HL-60/S4 treated with phorbol 12-myristate 13-acetate at 8.2 ng/mL for 4 days and 3 days (cell line): ENCODE measurements around the gene XAF1.
"Not testable (repeated sequence)": the region's sequence is repeated elsewhere in the genome, so short reads cannot be mapped to it uniquely, and the experiment has no call there.

Experiments used
- in situ Hi-C: fragments of 300-500 bp; cut with MboI; formaldehyde crosslinking; loops from 2 replicates; pipeline ENCODE4 v1.15.0; 2022; ENCODE audit warnings: low sequenced_read_pairs

Gene XAF1

DNA sequence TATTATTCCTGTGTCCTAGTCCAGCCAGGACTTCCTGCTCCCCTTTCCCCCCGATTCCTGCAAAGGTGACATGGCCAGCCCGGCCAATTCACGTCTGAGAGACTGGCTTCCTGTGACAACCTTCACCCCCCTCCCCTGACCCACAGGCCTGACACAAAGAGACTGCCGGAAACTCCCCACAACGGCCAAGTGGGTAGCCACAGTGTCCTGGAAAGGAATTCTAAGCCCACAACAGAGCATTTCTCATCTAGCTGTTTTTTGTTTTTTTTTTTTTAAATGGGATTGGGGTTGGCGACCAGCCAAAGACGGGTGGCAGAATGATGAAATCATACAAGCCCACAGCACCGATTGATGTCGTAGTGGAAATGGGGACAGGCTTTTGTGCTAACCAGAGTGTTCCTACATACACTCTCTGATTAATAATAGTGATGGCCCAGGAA is 2.8 kb upstream of the XAF1 start:
- in situ Hi-C loops, result no loop called here

DNA sequence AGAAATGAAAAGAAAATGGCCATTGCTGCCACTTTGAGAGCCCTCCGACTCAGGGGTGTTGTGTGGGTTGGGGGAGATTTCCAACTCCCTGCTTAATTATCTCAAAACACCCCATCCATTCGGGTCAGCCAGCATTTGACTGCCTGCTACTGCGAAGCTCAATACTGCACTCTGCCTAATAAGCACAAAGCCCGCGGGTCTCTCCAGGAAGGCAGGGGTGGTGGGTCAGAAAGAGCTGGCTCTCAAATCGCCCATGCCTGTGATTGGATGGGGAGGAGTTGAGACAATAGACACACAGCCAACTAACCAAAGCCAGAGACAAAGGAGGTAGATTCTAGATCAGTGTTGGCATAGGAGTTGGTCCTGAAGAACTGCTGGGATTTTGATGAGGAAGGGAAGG is 2.3 kb upstream of the XAF1 start:
- in situ Hi-C loops, result no loop called here

DNA sequence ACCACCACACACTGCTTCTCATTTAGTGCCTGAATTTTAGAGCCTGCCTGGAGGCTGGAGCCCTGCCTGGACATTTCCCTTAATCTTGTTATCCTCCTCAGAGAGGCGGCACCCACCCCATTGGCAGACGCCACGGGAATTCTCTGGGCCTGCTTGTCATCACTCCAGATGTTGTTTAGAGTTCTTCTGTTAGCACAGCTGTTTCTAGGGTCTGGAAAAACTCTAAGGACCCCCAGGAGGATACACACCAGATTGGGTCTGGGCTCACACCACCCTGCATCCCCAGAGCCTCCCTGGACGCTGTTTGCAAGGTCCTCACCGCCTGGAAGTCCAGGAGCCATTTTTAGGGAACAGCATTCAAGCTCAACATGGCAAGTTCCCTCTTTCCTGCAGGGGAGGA is 565 bp upstream of the XAF1 start:
- in situ Hi-C loops, result no loop called here

DNA sequence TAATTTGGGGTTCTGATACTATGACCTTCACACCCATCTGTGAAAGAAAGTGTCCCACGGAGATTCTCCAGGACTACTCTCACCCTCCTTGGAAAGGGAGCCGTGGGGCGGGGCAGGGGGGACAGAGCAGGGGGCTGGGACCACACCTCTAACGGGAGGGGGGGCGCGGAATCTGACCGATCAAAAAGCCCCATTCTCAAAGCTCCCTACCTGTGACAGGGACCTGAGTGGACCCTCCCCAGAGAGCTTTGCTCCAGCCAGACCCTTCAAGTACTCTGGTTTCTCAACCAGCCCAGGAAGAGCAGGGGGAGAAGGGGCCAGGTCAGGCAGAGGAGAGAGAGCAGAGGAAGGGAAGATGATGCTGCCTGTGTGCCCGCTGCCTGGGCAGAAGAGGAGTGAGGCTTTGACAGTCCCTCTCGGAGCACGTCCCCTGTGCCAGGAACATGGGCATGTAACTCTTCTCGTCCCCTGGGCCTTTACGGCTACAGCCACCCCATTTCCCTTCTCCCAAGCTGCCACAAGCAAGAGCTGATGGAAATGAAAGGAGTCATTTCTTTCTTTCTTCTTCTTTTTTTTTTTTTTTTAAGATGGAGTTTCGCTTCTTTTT is 682 bp downstream of the XAF1 start:
- in situ Hi-C loops, result no loop called here

DNA sequence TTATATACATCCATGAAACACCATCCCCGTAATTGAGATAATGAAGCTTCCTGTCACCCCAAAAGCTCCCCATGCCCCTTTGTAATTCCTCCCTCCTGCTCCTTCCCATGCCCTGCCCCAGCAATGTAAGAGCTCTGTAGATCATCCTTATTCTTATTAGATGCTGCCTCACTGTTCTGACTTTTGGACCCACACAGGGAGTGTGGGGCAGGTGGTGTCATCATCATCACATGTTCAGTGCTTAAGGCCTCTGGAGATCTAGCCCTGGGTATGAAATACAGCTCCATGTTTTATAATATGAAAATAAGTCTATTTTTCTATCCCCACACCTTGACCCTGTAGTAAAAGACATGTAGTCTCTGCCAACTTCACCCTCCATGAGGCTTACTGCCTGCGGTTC is 1.9 kb downstream of the XAF1 start:
- in situ Hi-C loops, result no loop called here

DNA sequence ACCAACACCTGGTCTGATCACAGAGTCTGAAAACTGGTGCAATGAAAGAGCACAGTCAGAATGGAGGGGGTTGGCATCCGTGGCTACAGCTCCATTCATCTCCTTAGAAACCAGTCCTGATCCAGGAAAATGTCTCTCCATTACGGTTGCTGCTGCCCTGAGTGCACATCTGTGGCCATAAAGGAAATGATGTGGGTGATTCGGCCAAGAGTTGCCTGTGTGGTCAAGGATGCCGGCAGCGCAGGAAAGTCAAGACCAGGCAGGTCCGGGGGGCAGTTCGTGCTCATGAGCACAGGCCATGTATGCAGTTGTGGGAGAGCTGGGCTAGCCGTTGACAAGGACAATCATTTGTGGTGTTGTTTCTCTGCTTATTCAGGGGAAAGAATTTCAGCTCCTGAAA is 5.9 kb downstream of the XAF1 start:
- in situ Hi-C loops, result no loop called here

DNA sequence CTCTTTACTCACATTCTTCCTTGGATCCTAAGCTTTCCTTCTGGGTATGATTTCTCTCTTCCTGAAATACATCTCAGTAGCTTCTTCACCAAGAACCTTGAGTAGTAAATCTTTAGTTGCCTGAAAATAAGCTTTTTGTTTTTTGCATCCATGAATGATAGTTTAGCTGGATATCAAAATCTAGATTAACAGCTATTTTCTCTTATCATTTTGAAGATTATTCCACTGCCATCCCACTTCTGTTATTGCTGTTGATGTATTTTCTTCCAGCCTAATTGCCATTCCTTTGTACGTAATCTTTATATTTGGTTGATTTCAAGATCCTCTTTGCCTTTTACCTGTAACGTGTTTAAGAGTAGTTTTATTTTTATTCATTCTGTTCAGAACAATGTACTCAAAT is 12.6 kb downstream of the XAF1 start:
- in situ Hi-C loops, result no loop called here

DNA sequence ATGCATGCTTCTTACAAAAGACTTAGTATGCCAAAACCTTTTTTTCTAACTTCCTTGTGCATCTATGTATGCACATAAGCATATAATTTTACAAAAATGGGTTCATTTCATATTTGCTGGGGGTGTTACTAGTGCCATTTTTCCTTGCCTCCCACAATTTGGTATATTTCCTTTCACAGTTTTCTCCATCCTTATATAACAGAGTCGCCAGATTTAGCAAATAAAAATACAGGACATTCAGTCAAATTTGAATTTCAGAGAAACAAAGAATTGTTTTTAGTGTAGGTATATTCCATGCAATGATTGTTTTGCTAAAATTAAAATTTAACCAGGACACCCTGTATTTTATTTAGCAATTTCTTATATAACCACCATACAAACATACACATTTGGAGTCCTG is 16.2 kb downstream of the XAF1 start:
- in situ Hi-C loops, result no loop called here

DNA sequence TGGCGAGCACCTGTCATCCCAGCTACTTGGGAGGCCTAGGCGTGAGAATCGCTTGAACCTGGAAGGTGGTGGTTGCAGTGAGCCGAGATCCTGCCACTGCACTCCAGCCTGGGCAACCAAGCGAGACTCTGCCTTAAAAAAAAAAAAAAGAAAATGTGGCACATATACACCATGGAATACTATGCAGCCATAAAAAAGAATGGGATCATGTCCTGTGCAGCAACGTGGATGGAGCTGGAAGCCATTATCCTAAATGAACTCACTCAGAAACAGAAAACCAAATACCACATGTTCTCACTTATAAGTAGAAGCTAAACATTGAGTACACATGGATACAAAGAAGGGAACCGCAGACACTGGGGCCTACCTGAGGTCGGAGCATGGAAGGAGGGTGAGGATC is 19.1 kb downstream of the XAF1 start:
- in situ Hi-C loops, result not testable (repeated sequence)

DNA sequence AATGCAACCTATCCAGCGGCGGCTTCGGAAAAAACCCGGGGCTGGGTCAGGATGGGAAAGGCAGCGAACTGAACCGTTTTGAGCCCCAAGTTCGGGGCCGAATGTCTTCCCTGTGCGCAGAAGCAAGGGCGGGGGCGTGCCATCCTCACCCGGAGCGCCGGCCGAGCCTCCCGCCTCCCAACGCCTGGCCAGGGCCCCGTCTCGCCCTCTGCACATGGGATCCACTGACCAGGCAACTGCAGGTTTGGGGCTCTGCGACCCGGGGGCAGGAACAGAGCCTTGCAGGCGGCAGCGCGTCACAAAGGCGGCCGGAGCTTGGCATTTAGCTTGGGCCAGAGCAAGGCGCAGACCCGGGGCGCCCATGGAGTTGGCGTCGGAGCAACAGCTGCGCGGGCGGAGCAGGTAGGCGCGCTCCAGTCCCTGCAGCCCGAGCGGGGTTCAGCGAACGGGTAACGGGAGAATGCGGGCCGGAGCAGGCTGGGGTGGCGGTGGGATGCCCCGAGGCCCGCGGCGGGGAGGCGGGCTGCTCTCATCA is 20.1 kb downstream of the XAF1 start, which contains the start of gene FBXO39:
FBXO39 (plus strand) TSS at position 345 of the 535 bp plus-strand sequence. CDS start 3,654 bp downstream, outside the sequence.
- in situ Hi-C loops, result no loop called here

DNA sequence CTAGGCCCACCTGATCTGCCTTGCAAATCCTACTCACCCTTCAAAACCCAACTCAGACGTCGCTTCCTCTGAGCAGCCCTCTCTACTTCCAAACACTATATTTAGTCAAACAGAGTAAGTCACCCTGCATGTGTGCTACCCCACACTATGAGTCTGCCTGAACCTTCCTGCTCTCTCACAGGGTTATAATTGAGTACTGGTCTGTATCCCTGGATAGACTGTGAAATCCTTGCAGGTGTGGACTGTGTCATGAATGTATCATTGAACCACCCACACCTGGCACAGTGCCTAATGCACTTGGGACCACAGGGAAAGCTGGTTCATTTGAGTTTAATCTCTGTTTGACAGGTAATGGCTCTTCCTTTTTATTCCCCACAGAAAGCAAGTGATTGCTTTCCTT is 23.6 kb downstream of the XAF1 start:
- in situ Hi-C loops, result no loop called here

DNA sequence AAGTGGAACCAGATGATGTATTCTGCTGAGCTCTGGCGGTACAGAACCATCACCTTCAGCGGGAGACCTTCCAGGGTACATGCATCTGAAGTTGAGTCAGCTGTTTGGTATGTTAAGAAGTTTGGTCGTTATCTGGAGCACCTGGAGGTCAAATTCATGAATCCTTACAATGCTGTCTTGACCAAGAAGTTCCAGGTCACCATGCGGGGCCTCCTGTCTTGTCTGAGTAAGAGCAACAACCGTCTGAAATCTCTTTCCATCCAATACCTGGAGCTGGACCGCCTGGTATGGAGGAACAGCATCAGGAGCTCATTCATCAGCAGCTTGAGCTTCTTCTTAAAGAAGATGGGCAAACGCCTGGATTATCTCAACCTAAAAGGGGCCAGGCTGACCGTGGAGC is 24.2 kb downstream of the XAF1 start:
- in situ Hi-C loops, result no loop called here

DNA sequence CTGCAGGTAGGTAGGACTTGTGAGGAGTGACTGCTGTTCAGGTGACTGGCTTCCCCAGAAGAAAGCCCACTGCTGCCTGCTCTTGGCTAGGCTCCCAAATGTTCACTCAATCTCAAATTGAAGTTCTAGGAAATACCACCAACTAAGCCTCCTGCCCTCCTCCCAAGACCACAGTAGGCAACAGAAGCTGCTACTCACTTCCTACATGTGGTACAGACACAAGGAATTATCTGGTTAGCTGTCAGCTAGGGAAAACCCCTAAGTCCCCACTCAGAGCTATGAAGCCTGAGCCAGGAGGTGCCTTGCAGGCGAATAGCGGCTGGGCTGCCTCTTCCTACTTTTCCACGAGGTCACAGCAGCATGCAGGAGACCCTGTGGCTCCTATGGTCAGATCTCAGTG is 25.0 kb downstream of the XAF1 start:
- in situ Hi-C loops, result no loop called here

DNA sequence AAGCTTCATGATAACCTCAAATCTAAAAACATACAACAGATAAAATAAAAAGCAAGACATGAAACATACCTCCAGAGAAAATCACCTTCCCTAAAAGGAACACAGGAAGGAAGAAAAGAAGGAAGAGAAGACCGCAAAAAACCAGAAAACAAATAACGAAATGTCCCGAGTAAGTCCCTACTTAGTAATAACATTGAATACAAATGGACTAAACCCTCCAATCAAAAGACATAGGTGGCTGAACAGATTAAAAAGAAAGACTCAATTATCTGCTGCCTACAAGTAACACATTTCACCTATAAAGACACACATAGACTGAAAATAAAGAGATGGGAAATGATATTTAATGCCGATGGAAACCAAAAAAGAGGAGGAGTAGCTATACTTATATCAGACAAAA is 26.4 kb downstream of the XAF1 start:
- in situ Hi-C loops, result no loop called here

DNA sequence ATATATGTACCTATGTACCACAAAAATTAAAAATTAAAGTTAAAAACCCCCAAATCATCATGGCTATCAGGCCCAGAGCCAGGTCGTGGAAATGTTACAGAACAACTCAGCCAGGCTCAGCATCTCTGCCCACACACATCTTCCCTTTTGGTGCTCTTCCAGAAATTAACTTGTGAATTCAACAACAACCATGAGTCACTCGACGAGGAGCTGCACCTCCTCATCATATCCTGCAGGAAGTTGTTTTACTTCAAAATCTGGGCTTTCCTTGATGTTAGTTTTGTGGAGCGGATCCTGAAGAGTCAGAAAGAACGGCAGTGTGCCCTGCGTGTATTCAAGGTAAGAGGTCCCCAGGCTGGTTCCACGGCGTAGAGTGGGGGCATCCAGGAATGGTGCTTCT is 30.8 kb downstream of the XAF1 start:
- in situ Hi-C loops, result no loop called here

DNA sequence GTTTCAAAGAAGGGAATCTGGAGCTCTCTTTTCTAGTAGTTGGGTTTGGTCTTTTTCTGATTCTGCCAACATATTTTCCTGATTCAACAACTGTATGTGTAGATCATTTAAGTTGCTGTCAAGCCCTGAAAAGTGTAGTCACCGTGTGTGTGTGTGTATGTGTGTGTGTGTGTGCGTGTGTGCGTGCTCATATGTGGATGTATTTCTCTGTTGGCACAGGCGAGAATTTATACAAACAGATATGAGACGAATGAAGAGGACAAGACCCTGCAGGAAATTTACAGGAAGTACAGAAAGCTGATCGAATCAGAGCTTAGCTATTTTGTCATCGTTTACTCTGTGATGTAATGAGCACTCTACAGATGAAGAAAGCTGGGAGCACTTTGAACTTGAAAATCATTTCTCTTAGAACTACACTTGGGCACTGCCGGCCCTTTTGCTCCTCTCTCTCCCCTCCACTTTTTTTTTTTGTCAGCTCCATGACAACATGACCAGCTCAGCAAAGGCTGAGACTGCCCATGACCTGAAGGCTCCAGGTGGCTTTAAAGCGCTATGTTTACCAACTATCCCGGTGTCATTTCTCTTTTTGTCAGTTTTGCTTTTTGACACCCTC is 31.3 kb downstream of the XAF1 start:
- in situ Hi-C loops, result no loop called here

DNA sequence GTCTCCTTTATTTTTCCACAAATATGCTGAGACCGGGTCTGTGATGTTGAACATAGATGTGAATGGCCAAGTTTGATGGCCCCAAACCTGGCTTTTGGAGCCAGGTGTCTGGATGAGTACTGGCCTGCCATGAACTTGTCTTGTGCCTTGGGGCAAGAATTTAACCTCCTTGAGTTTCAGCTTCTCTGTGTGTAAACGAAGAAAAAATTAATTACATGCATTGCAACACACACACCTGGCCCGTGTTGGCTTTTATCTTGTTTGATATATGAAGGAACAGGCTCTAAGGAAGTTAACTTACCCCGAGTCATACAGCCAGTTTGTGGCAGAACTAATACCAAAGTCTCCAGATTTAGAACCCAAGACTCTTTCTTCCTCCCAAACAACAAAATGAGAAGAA is 33.3 kb downstream of the XAF1 start:
- in situ Hi-C loops, result no loop called here

DNA sequence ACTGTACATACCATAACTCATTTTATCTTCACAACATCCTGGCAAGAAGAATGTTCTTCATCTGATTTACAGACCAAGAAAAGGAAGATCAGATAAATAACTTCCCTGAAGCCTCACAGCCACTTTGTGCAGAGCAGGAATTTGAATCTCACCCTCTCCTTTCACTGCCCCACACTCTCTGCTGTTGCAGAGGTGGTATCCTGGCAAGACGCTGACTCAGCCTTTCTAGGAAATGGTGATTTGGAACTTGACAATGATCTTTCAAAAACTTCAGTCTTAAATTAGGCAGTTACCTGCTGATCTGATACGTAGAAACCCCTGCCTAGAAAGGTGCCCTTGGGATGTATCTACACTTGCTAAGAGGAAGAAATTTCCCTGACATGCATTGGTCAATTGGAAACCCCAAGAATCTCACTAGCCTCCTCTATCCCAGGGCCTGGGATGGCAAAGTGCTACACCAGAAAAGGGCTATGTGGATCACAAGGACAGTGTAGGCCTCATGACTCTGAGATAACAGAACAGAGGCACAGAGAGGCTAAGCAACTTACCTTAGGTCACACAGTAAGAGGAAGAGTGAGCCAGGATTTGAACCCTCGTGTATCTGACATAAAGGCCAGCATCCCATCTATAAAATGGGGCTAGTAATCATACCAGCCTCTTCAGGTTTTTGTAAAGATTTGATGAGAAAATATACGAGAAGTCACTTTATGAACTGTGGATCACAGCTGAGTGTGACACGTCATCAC is 38.1 kb downstream of the XAF1 start:
- in situ Hi-C loops, result no loop called here

DNA sequence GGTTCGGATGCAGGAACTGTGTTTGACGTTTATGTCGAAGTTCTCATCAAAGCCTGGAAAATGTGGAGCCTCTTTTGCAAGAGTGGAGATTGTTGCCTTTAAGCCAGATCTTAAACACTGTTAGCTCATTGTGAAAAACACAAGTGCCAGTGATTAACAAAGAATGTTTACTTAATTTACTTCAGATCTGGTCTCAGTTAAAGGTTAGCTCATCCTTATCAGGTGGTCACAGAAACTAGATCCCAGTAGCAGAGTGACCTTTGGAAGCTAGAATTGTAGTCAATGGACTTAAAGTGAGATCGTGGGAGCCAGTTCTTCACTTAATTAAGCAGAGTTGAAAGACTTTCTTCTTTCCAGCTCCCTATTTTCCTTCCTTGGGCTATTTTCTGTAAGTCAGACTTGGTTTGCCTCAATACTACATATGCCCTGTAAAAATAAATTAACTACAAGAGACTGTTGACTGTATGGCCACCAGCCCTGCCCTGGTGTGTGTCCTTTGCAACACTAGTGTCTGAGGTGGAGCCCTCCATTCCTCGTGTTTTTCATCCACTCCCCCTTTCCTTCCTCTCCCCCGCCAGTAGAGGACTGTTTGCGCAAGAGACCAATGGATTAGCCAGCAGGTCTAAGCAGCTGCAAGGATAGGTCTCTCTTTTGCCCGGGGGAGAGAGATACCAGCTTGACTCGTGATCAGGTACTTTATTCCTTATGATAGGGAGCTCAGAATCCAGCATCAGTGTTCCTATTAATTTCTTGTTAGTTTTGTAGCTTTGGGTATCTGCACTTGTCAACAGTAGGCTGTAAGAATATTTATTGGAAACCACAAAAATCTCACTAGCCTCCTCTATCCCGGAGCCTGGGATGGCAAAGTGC is 40.4 kb downstream of the XAF1 start:
- in situ Hi-C loops, result no loop called here

DNA sequence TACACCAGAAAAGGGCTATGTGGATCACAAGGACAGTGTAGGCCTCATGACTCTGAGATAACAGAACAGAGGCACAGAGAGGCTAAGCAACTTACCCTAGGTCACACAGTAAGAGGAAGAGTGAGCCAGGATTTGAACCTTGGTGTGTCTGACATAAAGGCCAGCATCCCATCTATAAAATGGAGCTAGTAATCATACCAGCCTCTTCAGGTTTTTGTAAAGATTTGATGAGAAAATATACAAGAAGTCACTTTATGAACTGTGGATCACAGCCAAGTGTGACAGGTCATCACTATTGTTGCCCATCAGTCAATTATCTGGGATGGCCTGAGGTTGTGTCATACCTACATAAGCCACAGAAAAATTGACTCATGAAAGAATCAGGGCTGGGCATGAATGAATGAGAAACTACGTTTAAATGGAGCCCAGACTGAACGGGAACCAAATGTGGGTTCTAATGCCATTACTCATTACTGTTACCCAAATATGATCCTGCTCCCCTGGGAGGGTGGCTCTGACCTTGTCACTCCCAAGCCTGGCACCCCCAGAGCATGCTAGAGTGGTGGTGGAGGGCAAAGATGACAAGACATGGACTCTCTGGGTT is 41.1 kb downstream of the XAF1 start:
- in situ Hi-C loops, result no loop called here
